ENCODE measurements around the gene OR2A5. TPM values are rescaled to one million over a fixed set of nuclear protein-coding genes. Genes with fewer than 3 reads are reported as not detected.

Gene OR2A5
- total and polyA plus RNA-seq, 2 of the 8 experiments (the other 6 are each of a cell fraction or from before 2014, with no cell fraction given): not detected

DNA sequence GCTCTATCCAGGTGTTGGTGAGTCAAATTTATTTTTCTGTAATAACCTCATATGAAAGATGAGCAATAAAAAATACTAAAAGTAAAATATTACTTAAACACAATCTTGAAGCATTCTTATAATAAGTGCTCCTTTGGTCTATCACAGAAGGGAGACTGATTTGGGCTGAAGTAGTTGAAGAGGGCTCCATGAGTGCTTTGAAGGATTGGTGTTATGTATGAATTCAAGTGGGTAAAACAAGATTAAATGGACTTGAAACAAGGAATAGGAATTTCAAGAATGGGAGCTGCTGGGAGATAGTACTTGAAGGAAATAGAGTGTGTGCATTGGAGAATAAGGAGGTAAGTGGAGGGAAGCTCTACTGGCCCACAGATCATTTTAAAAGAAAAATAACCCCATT is 53.3 kb downstream of the OR2A5 start (continued):
- TF ChIP-seq PHF8 (conservative IDR thresholded peaks at IDR 0.05; ENCODE audit: low read depth, low read length): no peak

DNA sequence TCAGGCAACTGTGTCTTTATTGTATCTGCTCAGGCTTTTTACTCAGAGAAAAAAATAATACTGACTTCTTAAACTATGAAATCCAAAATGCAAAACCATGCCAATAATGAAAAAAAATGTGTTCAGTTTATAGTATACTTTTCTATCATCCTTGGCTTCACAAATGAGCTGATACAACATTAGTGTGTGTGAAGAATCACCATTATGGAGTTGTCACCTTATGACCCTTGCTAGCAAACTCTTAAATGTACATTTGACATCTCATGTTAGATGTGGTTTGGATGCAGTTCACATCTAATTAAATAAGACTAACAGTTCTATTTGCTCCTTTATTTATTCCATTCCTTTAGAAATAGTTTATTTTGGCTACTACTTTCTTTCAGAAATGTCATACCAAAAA is 56.5 kb downstream of the OR2A5 start:
- Histone ChIP-seq H3K27me3 (replicated peaks in 1 of 4; ENCODE audit: control insufficient read depth in 3 of 4, extremely low read depth in 1 of 4, insufficient read depth in 3 of 4, low read length in 3 of 4) (no peaks in the 10 kb centered on the region), H3K23me2 (ENCODE audit: low read depth, low read length) (no peaks in the 10 kb centered on the region), H3K79me1 (ENCODE audit: low read depth, low read length) (no peaks in the 10 kb centered on the region), H3K4me3 (ENCODE audit: extremely low read depth in 1 of 4, insufficient read depth in 2 of 4, low read depth in 3 of 4, low read length in 4 of 4) (no peak overlapping the region), H2AFZ (ENCODE audit: low read length) (no peak overlapping the region), H2AK5ac (ENCODE audit: low read depth, low read length) (no peak overlapping the region), H2BK20ac (ENCODE audit: low read length) (no peak overlapping the region), H4K8ac (ENCODE audit: extremely low read depth, insufficient read depth, low read length) (no peak overlapping the region), H4K91ac (replicated peaks; ENCODE audit: insufficient read length, low read length) (no peak overlapping the region), H3K56ac (replicated peaks; ENCODE audit: insufficient read length, low read depth, low read length) (no peak overlapping the region), H3K79me2 (ENCODE audit: control insufficient read depth in 1 of 2, insufficient read depth in 2 of 2, low read length in 2 of 2) (no peaks in the 10 kb centered on the region), H2BK5ac (ENCODE audit: low read depth, low read length) (no peak overlapping the region), H2BK15ac (ENCODE audit: low read length) (no peak overlapping the region), H3K4ac (replicated peaks; ENCODE audit: insufficient read length, low read depth, low read length) (no peak overlapping the region), H3K27ac (ENCODE audit: low read depth, low read length) (no peak overlapping the region), H3K9me3 (ENCODE audit: insufficient read depth in 2 of 2, low read depth in 1 of 2, low read length in 1 of 2) (no peaks in the 10 kb centered on the region), H3K14ac (ENCODE audit: insufficient read length) (no peak overlapping the region), H3K23ac (ENCODE audit: insufficient read length) (no peak overlapping the region), H3K9ac (replicated peaks in 1 of 4; ENCODE audit: extremely low read depth in 1 of 4, low read depth in 3 of 4, low read length in 3 of 4) (no peak overlapping the region), H4K5ac (ENCODE audit: insufficient read length, low read depth, low read length) (no peak overlapping the region), H4K20me1 (replicated peaks in 1 of 2; ENCODE audit: control insufficient read depth in 1 of 2, insufficient read depth in 2 of 2, low read length in 2 of 2) (no peaks in the 10 kb centered on the region), H3K4me1 (replicated peaks in 1 of 4; ENCODE audit: control insufficient read depth in 3 of 4, insufficient read depth in 4 of 4, low read length in 3 of 4) (no peaks in the 10 kb centered on the region), H3K36me3 (ENCODE audit: control insufficient read depth in 2 of 4, insufficient read depth in 4 of 4, low read length in 3 of 4) (no peaks in the 10 kb centered on the region), H3K18ac (ENCODE audit: extremely low read depth, low read length) (no peak overlapping the region), H2BK12ac (ENCODE audit: low read depth, low read length) (no peak overlapping the region), H2BK120ac (replicated peaks; ENCODE audit: low read depth, low read length) (no peak overlapping the region), H3K4me2 (ENCODE audit: insufficient read depth in 1 of 2, low read depth in 2 of 2, low read length in 2 of 2) (no peak overlapping the region)
- TF ChIP-seq ASH2L (IDR thresholded peaks at IDR 0.05; ENCODE audit: low read length) (no peak), POLR2A (IDR thresholded peaks at IDR 0.05; ENCODE audit: control extremely low read depth in 1 of 2, low read depth in 2 of 2, low read length in 2 of 2) (no peak), NRF1 (IDR thresholded peaks at IDR 0.05; ENCODE audit: low read depth, low read length) (no peak), ZNF274 (IDR thresholded peaks at IDR 0.05; ENCODE audit: borderline replicate concordance, extremely low read depth, low read length) (no peak), RNF2 (IDR thresholded peaks at IDR 0.05; ENCODE audit: borderline replicate concordance, low read depth, low read length, missing control alignments, poor library complexity, severe bottlenecking) (no peak), BRCA1 (IDR thresholded peaks at IDR 0.05; ENCODE audit: low read depth, low read length) (no peak), SAP30 (IDR thresholded peaks at IDR 0.05; ENCODE audit: insufficient read depth, insufficient replicate concordance, low read length) (no peak), RFX5 (IDR thresholded peaks at IDR 0.05; ENCODE audit: borderline replicate concordance, low read depth, low read length) (no peak), CTBP2 (IDR thresholded peaks at IDR 0.05; ENCODE audit: borderline replicate concordance, insufficient read depth, insufficient read length, low read length) (no peak), CBX8 (IDR thresholded peaks at IDR 0.05; ENCODE audit: borderline replicate concordance, low read depth, low read length) (no peak), SIN3A (conservative IDR thresholded peaks at IDR 0.05 in 1 of 2, IDR thresholded peaks at IDR 0.05 in 1 of 2; ENCODE audit: low read depth in 1 of 2, low read length in 2 of 2) (no peak)
- no peak for DNase-seq (ENCODE audit: low read depth in 1 of 2, low spot score in 2 of 2)
- FAIRE-seq: no peak
- ChIA-PET CTCF (ENCODE audit: partially characterized antibody) (interaction anchor here (0.7 kb wide), 1 partner anchor 10 kb away, joined by 3 read pairs; no protein-coding TSS in a partner anchor), POLR2A (ENCODE audit: partially characterized antibody) (no interaction called here)

Data from H1 (cell line).